Subcutaneous abdominal adipose tissue (tissue), 5 donors: ENCODE measurements around the gene NXPH1.

Source experiments
- H3K27ac ChIP-seq: one replicate; pipeline ENCODE4 v1.7.0; 2013; ENCODE audit warnings: low read depth, mild to moderate bottlenecking, inconsistent platforms, low read length, moderate library complexity
- H3K27me3 ChIP-seq, 5 donors: one replicate each; pipeline ENCODE4 v1.7.0; 2013; ENCODE audit warnings: low read length in 5 of 5, inconsistent platforms in 1 of 5; ENCODE audit not compliant: control insufficient read depth in 5 of 5, insufficient read depth in 4 of 5
- H3K36me3 ChIP-seq, 5 donors: one replicate each; pipeline ENCODE4 v1.7.0; 2013; ENCODE audit warnings: low read length in 5 of 5; ENCODE audit not compliant: control insufficient read depth in 5 of 5, insufficient read depth in 5 of 5
- H3K4me1 ChIP-seq, 5 donors: one replicate each; pipeline ENCODE4 v1.7.0; 2013; ENCODE audit warnings: low read length in 5 of 5, mild to moderate bottlenecking in 3 of 5, moderate library complexity in 1 of 5; ENCODE audit not compliant: control insufficient read depth in 5 of 5, insufficient read depth in 5 of 5
- H3K4me3 ChIP-seq, 5 donors: one replicate each; pipeline ENCODE4 v1.7.0; 2013; ENCODE audit warnings: low read length in 5 of 5, low read depth in 1 of 5
- H3K9ac ChIP-seq, 5 donors: one replicate each; pipeline ENCODE4 v1.7.0; 2013; ENCODE audit warnings: low read length in 5 of 5, mild to moderate bottlenecking in 4 of 5, moderate library complexity in 3 of 5
- H3K9me3 ChIP-seq, 5 donors: one replicate each; pipeline ENCODE4 v1.7.0; 2013; ENCODE audit warnings: low read length in 5 of 5; ENCODE audit not compliant: control insufficient read depth in 5 of 5
- donor health status: healthy.
- donor health status: healthy.
- donor health status: healthy.
- donor health status: healthy.
- donor health status: healthy.

Gene NXPH1

DNA sequence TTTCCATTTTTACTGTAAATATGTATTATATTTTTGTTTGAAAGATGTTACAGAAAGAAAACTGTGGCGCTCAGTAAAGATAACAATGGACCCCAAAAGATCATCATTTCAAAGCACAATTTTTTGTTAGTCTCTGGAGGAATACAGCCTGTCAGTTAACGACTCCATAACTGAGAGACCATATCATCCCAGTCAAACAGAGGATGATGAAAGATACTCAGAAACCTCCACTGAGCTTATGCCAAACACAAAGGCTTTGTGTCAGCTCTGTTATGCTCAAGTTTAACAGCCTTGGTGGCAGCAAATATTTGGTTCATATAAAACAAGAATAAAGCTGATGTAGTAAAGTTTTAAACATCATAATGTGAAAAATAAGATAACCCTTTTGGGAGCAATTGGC is 345.1 kb downstream of the NXPH1 start:
- no peaks in the 10 kb centered on the region for H3K9me3 ChIP-seq
- no peak overlapping the region for H3K9ac ChIP-seq
- no peak overlapping the region for H3K4me3 ChIP-seq
- no peaks in the 10 kb centered on the region for H3K4me1 ChIP-seq
- H3K27me3 ChIP-seq: no peaks in the 10 kb centered on the region
- H3K27ac ChIP-seq: no peak overlapping the region
- H3K36me3 ChIP-seq: no peaks in the 10 kb centered on the region

DNA sequence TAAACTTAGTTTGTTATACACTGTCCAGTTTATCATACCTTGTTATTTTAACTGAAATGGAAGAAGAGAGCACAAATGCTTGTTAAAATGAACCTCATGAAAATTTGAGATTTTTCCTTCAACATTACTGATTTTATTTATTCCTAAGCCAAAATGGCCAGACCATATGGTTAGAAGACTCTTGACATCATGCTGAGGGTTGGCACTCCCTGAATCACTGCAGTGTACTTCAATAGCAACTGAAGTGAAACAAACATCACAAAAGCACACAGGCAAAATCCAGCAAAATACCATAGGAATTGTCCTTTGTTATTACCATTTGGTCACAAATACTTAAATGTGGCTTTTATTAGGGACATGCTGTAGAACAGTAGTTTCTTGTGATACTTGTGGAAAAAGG is 347.8 kb downstream of the NXPH1 start:
- H3K4me3 ChIP-seq: no peak overlapping the region

GRCh38 chr7:8783229-8783628 is 349.8 kb downstream of the NXPH1 start:
- H3K9me3 ChIP-seq: peaks cover 0 to 2% (median 0%) of the 10 kb centered on the region in 5 donors
- no peaks in the 10 kb centered on the region for H3K27me3 ChIP-seq
- H3K27ac ChIP-seq: no peak overlapping the region
- no peak overlapping the region for H3K9ac ChIP-seq
- no peaks in the 10 kb centered on the region for H3K4me1 ChIP-seq
- H3K4me3 ChIP-seq: no peak overlapping the region
- H3K36me3 ChIP-seq: no peaks in the 10 kb centered on the region

More for the DNA sequence above, 347.8 kb downstream of the NXPH1 start:
- Histone ChIP-seq H3K27ac (no peak overlapping the region), H3K27me3 (no peaks in the 10 kb centered on the region), H3K9ac (no peak overlapping the region), H3K36me3 (no peaks in the 10 kb centered on the region), H3K4me1 (no peaks in the 10 kb centered on the region), H3K9me3 (no peaks in the 10 kb centered on the region)

DNA sequence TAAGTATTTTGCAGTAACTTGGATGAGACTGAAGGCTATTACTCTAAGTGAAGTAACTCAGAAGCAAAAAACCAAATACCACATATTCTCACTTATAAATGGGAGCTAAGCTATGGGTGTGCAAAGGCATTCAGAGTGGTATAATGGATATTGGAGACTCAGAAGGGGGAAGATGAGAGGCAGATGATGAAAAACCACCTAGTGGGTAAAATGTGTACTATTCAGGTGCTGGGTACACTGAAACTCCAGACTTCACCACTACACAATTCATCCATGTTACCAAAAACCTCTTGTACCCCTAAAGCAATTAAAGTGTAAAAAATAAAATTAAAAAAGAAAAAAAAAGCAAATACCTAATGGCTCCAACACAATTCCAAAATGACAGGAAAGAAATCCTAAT is 351.7 kb downstream of the NXPH1 start:
- Histone ChIP-seq H3K4me1 (no peaks in the 10 kb centered on the region), H3K27me3 (no peaks in the 10 kb centered on the region), H3K9ac (no peak overlapping the region), H3K4me3 (no peak overlapping the region), H3K36me3 (no peaks in the 10 kb centered on the region), H3K9me3 (peaks cover 0 to 3% (median 0%) of the 10 kb centered on the region in 5 donors), H3K27ac (no peak overlapping the region)

GRCh38 chr7:8800986-8801385 is 367.6 kb downstream of the NXPH1 start:
- Histone ChIP-seq H3K4me1 (no peaks in the 10 kb centered on the region), H3K36me3 (no peaks in the 10 kb centered on the region), H3K9ac (no peak overlapping the region), H3K9me3 (no peaks in the 10 kb centered on the region), H3K4me3 (no peak overlapping the region), H3K27me3 (no peaks in the 10 kb centered on the region), H3K27ac (no peak overlapping the region)
